HEK293 (cell line): ENCODE data around the gene CTR9.

Experiments
- CTCF ChIA-PET: fragments of 350-600 bp; formaldehyde crosslinking; extraction: SDS; loops from one replicate; lab custom pipeline; 2021; ENCODE audit warnings: antibody characterized with exemption; lab: Yijun Ruan, JAX
- POLR2A ChIA-PET: fragments of 300-600 bp; formaldehyde crosslinking; extraction: SDS; loops from one replicate; lab custom pipeline; 2020; ENCODE audit warnings: antibody characterized with exemption, inconsistent platforms; lab: Yijun Ruan, JAX
- H3K27ac ChIP-seq: fragments of 200-500 bp; sonication (Bioruptor generic); 2 replicates; pipeline ENCODE4 v1.5.1; 2014; ENCODE audit warnings: low read depth, low read length, control low read depth, inconsistent platforms; ENCODE audit errors: extremely low read depth
- H3K36me3 ChIP-seq, 2 experiments: fragments of 200-500 bp in 1 of 2; sonication (Bioruptor generic) in 1 of 2; 1 replicate in 1 of 2; 2 replicates in 1 of 2; pipeline ENCODE4 v1.5.1; 2014 to 2017; ENCODE audit warnings: inconsistent platforms in 2 of 2, low read length in 2 of 2; ENCODE audit not compliant: control insufficient read depth in 2 of 2, insufficient read depth in 1 of 2
- H3K4me1 ChIP-seq: fragments of 200-500 bp; sonication (Bioruptor generic); 2 replicates; pipeline ENCODE4 v1.5.1; 2014; ENCODE audit warnings: mild to moderate bottlenecking, low read length, inconsistent platforms; ENCODE audit not compliant: control insufficient read depth, insufficient read depth
- H3K4me3 ChIP-seq: 2 replicates; pipeline ENCODE4 v1.5.1; 2011; ENCODE audit warnings: low read depth, mild to moderate bottlenecking, control low read depth, low read length, moderate library complexity
- H3K9me3 ChIP-seq: fragments of 200-500 bp; sonication (Bioruptor generic); 2 replicates; pipeline ENCODE4 v1.5.1; 2014; ENCODE audit warnings: low read depth, low read length, inconsistent platforms; ENCODE audit not compliant: control insufficient read depth, insufficient read depth
- REPIN1 ChIP-seq: fragments of 450-650 bp; formaldehyde crosslinking; IDR thresholded peaks from 2 replicates; pipeline ENCODE4 v1.5.1; 2017; ENCODE audit warnings: missing biosample characterization, missing genetic modification characterization, low read depth
- SALL2 ChIP-seq: fragments of 450-650 bp; formaldehyde crosslinking; IDR thresholded peaks from 2 replicates; pipeline ENCODE4 v1.5.0; 2017; ENCODE audit warnings: missing biosample characterization, mild to moderate bottlenecking, missing genetic modification characterization, borderline replicate concordance
- SP3 ChIP-seq: fragments of 450-650 bp; formaldehyde crosslinking; IDR thresholded peaks from 2 replicates; pipeline ENCODE4 v1.5.1; 2016; ENCODE audit warnings: missing biosample characterization, missing genetic modification characterization
- SP7 ChIP-seq: fragments of 450-650 bp; formaldehyde crosslinking; IDR thresholded peaks from 2 replicates; pipeline ENCODE4 v1.5.1; 2016; ENCODE audit warnings: missing biosample characterization, missing genetic modification characterization
- ZBTB44 ChIP-seq: fragments of 450-650 bp; IDR thresholded peaks from 2 replicates; pipeline ENCODE4 v1.5.1; 2018; ENCODE audit warnings: missing biosample characterization, mild to moderate bottlenecking, missing genetic modification characterization
- ZBTB48 ChIP-seq: fragments of 450-650 bp; formaldehyde crosslinking; IDR thresholded peaks from 2 replicates; pipeline ENCODE4 v1.5.1; 2016; ENCODE audit warnings: missing biosample characterization, missing genetic modification characterization
- ZNF184 ChIP-seq: fragments of 450-650 bp; IDR thresholded peaks from 2 replicates; pipeline ENCODE4 v1.5.1; 2018; ENCODE audit warnings: missing biosample characterization, mild to moderate bottlenecking, missing genetic modification characterization
- ZNF214 ChIP-seq: fragments of 450-650 bp; formaldehyde crosslinking; IDR thresholded peaks from 2 replicates; pipeline ENCODE4 v1.5.1; 2017; ENCODE audit warnings: missing biosample characterization, mild to moderate bottlenecking, missing genetic modification characterization, borderline replicate concordance
- ZNF221 ChIP-seq: fragments of 450-650 bp; formaldehyde crosslinking; IDR thresholded peaks from 2 replicates; pipeline ENCODE4 v1.5.1; 2017; ENCODE audit warnings: missing biosample characterization, missing genetic modification characterization, borderline replicate concordance
- ZNF302 ChIP-seq: fragments of 450-650 bp; formaldehyde crosslinking; IDR thresholded peaks from 2 replicates; pipeline ENCODE4 v1.5.1; 2016; ENCODE audit warnings: missing biosample characterization, missing genetic modification characterization, low read depth
- ZNF426 ChIP-seq: fragments of 450-650 bp; formaldehyde crosslinking; IDR thresholded peaks from 2 replicates; pipeline ENCODE4 v1.5.1; 2017; ENCODE audit warnings: missing biosample characterization, missing genetic modification characterization, mild to moderate bottlenecking, inconsistent platforms, moderate library complexity
- ZNF514 ChIP-seq: fragments of 450-650 bp; formaldehyde crosslinking; IDR thresholded peaks from 2 replicates; pipeline ENCODE4 v1.5.1; 2016; ENCODE audit warnings: missing biosample characterization, missing genetic modification characterization
- ZNF549 ChIP-seq: fragments of 450-650 bp; IDR thresholded peaks from 2 replicates; pipeline ENCODE4 v1.5.1; 2018; ENCODE audit warnings: missing biosample characterization, missing genetic modification characterization, mild to moderate bottlenecking, inconsistent platforms, moderate library complexity
- ZNF585B ChIP-seq: fragments of 450-650 bp; formaldehyde crosslinking; IDR thresholded peaks from 2 replicates; pipeline ENCODE4 v1.5.1; 2016; ENCODE audit warnings: missing biosample characterization, missing genetic modification characterization
- TF ChIP-seq, protein P1 (sequence below): fragments of 450-650 bp; formaldehyde crosslinking; IDR thresholded peaks from 2 replicates; pipeline ENCODE4 v1.5.1; 2017; ENCODE audit warnings: missing biosample characterization, missing genetic modification characterization
- TF ChIP-seq, protein P2 (sequence below): fragments of 450-650 bp; formaldehyde crosslinking; IDR thresholded peaks from 2 replicates; pipeline ENCODE4 v1.5.1; 2016; ENCODE audit warnings: missing biosample characterization, missing genetic modification characterization
- TF ChIP-seq, protein P3 (sequence below): IDR thresholded peaks from 2 replicates; pipeline ENCODE4 v1.6.1; 2011; ENCODE audit warnings: mild to moderate bottlenecking, low read depth, low read length, borderline replicate concordance

CTR9 gene

GRCh38 chr11:10785146-10785474 lies 34.1 kb downstream of the CTR9 start:
- ChIA-PET POLR2A (interaction anchor here (1.0 to 1.9 kb wide), 2 partner anchors 11 to 24 kb away, joined by 3 to 9 read pairs; partner anchors contain the start of gene EIF4G2), CTCF (interaction anchor here (1.0 to 2.7 kb wide), 5 partner anchors 14 to 1002 kb away, joined by 3 to 12 read pairs (median 5); no protein-coding TSS in a partner anchor)
- peaks cover 0 to 3% of the 10 kb centered on the region in 2 experiments; a peak in 1 of 3 replicates for H3K36me3 ChIP-seq
- 0 out of 2 replicates have a peak, but pooled peaks cover 2% of the 10 kb centered on the region for H3K4me1 ChIP-seq
- H3K27ac ChIP-seq: no peak overlapping the region
- TF ChIP-seq ZBTB48 (tag by site-specific recombination): peak; percentile 72; the same call in 1 of the 2 replicates
- TF ChIP-seq, protein P1, sequence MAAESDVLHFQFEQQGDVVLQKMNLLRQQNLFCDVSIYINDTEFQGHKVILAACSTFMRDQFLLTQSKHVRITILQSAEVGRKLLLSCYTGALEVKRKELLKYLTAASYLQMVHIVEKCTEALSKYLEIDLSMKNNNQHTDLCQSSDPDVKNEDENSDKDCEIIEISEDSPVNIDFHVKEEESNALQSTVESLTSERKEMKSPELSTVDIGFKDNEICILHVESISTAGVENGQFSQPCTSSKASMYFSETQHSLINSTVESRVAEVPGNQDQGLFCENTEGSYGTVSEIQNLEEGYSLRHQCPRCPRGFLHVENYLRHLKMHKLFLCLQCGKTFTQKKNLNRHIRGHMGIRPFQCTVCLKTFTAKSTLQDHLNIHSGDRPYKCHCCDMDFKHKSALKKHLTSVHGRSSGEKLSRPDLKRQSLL: no peak
- no peaks in the 10 kb centered on the region for H3K9me3 ChIP-seq
- no peak overlapping the region for H3K4me3 ChIP-seq

- TF ChIP-seq ZNF214: no peak
- TF ChIP-seq ZNF302 (tag by site-specific recombination): no peak
- no peak for TF ChIP-seq SP3 (tag by site-specific recombination)
- no peak for TF ChIP-seq SALL2
- no peak for TF ChIP-seq SP7
- TF ChIP-seq, protein P2, sequence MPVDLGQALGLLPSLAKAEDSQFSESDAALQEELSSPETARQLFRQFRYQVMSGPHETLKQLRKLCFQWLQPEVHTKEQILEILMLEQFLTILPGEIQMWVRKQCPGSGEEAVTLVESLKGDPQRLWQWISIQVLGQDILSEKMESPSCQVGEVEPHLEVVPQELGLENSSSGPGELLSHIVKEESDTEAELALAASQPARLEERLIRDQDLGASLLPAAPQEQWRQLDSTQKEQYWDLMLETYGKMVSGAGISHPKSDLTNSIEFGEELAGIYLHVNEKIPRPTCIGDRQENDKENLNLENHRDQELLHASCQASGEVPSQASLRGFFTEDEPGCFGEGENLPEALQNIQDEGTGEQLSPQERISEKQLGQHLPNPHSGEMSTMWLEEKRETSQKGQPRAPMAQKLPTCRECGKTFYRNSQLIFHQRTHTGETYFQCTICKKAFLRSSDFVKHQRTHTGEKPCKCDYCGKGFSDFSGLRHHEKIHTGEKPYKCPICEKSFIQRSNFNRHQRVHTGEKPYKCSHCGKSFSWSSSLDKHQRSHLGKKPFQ (tag by site-specific recombination): no peak
- no peak for TF ChIP-seq ZNF585B (tag by site-specific recombination)
- TF ChIP-seq ZNF426 (tag by site-specific recombination): no peak
- no peak for TF ChIP-seq ZNF221
- TF ChIP-seq ZBTB44 (tag by site-specific recombination): no peak
- TF ChIP-seq ZNF184 (tag by site-specific recombination): no peak
- TF ChIP-seq, protein P3, sequence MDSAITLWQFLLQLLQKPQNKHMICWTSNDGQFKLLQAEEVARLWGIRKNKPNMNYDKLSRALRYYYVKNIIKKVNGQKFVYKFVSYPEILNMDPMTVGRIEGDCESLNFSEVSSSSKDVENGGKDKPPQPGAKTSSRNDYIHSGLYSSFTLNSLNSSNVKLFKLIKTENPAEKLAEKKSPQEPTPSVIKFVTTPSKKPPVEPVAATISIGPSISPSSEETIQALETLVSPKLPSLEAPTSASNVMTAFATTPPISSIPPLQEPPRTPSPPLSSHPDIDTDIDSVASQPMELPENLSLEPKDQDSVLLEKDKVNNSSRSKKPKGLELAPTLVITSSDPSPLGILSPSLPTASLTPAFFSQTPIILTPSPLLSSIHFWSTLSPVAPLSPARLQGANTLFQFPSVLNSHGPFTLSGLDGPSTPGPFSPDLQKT: no peak
- TF ChIP-seq ZNF514 (tag by site-specific recombination): no peak
- no peak for TF ChIP-seq REPIN1 (tag by site-specific recombination)
- TF ChIP-seq ZNF549: no peak
- Histone ChIP-seq H3K4me1 (0 out of 2 replicates have a peak, but pooled peaks cover 2% of the 10 kb centered on the region), H3K36me3 (no peaks in the 10 kb centered on the region), H3K4me3 (no peak overlapping the region), H3K27ac (no peak overlapping the region), H3K9me3 (no peaks in the 10 kb centered on the region)
- CTCF ChIA-PET: interaction anchor here (0.6 kb wide), 1 partner anchor 216 kb away, joined by 3 read pairs; no protein-coding TSS in a partner anchor
- POLR2A ChIA-PET: interaction anchor here (0.8 kb wide), 1 partner anchor 23 kb away, joined by 3 read pairs; the partner anchor contains the start of gene EIF4G2
These were observed 35.4 kb downstream of the CTR9 start for GRCh38 chr11:10786451-10786850.
